ENCODE data around the gene SIGLEC1. TPM values are rescaled to one million over a fixed set of nuclear protein-coding genes. Genes with fewer than 3 reads are reported as not detected.

The SIGLEC1 gene
- total and polyA plus RNA-seq, 2 donors from 2014 or later, result 2.4 to 20.2 TPM

DNA sequence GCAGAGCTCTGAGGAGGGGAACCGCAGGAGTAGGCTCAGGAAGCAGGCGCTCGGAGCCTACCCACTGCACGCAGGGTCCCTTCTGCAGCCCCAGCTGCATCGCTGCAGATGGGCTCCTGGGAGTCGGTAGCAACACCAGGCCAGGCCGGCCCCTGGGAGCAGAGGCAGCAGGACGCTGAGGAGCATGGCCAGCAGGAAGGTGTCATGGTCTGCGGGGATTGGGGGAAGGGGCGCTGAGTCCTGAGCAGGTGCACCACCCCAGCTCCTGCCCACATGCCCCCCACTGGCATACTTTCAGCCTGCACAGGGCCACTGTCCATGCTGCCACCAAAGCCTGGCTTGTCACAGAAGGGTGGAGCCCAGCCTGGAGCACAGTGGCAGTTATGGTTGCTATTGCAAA, 41.5 kb downstream of the SIGLEC1 start:
- Histone ChIP-seq H3K27me3 (ENCODE audit: control insufficient read depth, insufficient read depth, low read length) (peaks cover 8% of the 10 kb centered on the region), H3K27ac (ENCODE audit: low read depth in 2 of 2, low read length in 2 of 2) (no peak overlapping the region), H3K4me3 (ENCODE audit: low read length in 3 of 3) (no peak overlapping the region), H3K9me3 (ENCODE audit: control insufficient read depth in 2 of 3, insufficient read depth in 1 of 3, low read length in 3 of 3) (no peaks in the 10 kb centered on the region), H3K9ac (ENCODE audit: low read length in 3 of 3) (no peak overlapping the region), H3K36me3 (ENCODE audit: control insufficient read depth in 2 of 3, insufficient read depth in 3 of 3, low read length in 3 of 3) (no peaks in the 10 kb centered on the region), H3K4me1 (ENCODE audit: control insufficient read depth in 2 of 3, insufficient read depth in 2 of 3, low read depth in 1 of 3, low read length in 3 of 3) (no peaks in the 10 kb centered on the region)
- FAIRE-seq, result no peak
- DNase-seq, result peak in 1 of 5 donors; percentile 66
- intact Hi-C loops (cut with DNase I), result no loop called here
- TF ChIP-seq, protein P1, sequence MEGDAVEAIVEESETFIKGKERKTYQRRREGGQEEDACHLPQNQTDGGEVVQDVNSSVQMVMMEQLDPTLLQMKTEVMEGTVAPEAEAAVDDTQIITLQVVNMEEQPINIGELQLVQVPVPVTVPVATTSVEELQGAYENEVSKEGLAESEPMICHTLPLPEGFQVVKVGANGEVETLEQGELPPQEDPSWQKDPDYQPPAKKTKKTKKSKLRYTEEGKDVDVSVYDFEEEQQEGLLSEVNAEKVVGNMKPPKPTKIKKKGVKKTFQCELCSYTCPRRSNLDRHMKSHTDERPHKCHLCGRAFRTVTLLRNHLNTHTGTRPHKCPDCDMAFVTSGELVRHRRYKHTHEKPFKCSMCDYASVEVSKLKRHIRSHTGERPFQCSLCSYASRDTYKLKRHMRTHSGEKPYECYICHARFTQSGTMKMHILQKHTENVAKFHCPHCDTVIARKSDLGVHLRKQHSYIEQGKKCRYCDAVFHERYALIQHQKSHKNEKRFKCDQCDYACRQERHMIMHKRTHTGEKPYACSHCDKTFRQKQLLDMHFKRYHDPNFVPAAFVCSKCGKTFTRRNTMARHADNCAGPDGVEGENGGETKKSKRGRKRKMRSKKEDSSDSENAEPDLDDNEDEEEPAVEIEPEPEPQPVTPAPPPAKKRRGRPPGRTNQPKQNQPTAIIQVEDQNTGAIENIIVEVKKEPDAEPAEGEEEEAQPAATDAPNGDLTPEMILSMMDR (IDR thresholded peaks at IDR 0.05; ENCODE audit: borderline replicate concordance, extremely low read depth, insufficient read depth), result no peak

DNA sequence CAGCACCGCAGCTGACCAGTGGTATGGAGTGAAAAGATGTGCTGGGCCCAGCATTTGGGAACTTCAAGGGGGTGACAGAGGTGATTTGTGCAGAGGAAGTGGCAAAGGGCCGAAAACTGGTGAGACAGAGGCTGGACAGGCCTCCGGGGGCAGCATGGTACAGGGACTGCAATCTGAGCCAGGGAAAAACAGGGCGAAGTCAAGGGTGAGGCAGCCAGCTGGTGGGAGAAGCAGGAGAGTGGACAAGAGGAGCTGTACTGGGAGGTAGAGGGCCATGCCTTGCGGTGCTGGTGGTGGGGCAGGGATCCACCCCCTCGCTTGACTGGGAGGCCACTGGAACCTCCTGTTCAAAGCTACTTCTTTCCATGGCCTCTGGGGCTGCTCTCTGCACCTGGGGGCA, 41.9 kb downstream of the SIGLEC1 start:
- FAIRE-seq (no peak), DNase-seq (peak in 4 of 5 donors; percentile 22 to 72 (median 65))
- Histone ChIP-seq H3K27ac (ENCODE audit: low read depth in 2 of 2, low read length in 2 of 2) (no peak overlapping the region), H3K4me1 (ENCODE audit: control insufficient read depth in 2 of 3, insufficient read depth in 2 of 3, low read depth in 1 of 3, low read length in 3 of 3) (no peaks in the 10 kb centered on the region), H3K9me3 (ENCODE audit: control insufficient read depth in 2 of 3, insufficient read depth in 1 of 3, low read length in 3 of 3) (no peaks in the 10 kb centered on the region), H3K27me3 (ENCODE audit: control insufficient read depth, insufficient read depth, low read length) (peaks cover 7% of the 10 kb centered on the region), H3K9ac (ENCODE audit: low read length in 3 of 3) (no peak overlapping the region), H3K4me3 (ENCODE audit: low read length in 3 of 3) (no peak overlapping the region), H3K36me3 (ENCODE audit: control insufficient read depth in 2 of 3, insufficient read depth in 3 of 3, low read length in 3 of 3) (no peaks in the 10 kb centered on the region)
- intact Hi-C loops (cut with DNase I), result no loop called here
- TF ChIP-seq, protein P1 (IDR thresholded peaks at IDR 0.05; ENCODE audit: borderline replicate concordance, extremely low read depth, insufficient read depth), result no peak

DNA sequence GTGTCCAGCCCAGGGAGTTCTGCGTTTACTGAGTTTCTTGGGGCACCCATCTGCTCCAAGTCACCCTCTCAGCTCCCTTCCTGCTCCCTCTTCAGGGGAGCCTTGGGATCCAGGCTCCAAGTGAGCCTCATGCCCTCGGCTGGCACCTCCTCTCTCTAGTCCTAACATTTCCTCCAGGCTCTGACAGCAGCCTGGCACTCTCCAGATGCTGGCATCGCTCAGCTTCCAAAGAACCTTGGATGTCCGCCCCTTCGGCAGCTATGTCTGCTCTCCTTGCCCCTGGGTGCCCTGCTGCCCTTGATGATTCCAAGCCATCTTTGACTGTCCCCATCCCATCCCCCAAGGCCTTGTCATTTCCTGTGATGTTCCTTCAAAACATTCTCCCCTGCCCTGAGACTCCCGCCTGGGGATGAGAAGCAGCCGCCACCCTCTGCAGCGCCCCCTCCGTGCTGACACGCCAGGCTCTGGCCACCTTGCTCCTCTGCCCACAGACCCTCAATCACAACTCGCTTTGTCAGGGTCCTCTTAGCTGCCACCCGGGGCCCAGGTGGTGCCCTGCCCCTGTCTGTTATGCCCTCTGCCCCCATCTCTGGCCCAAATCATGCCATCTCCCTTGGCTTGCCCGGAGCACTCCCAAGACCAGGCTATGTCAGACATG, 42.6 kb downstream of the SIGLEC1 start:
- DNase-seq, result peak in 1 of 5 donors; percentile 55
- Histone ChIP-seq H3K27me3 (ENCODE audit: control insufficient read depth, insufficient read depth, low read length) (peaks cover 7% of the 10 kb centered on the region), H3K9ac (ENCODE audit: low read length in 3 of 3) (no peak overlapping the region), H3K27ac (ENCODE audit: low read depth in 2 of 2, low read length in 2 of 2) (no peak overlapping the region), H3K4me3 (ENCODE audit: low read length in 3 of 3) (no peak overlapping the region), H3K4me1 (ENCODE audit: control insufficient read depth in 2 of 3, insufficient read depth in 2 of 3, low read depth in 1 of 3, low read length in 3 of 3) (no peaks in the 10 kb centered on the region), H3K9me3 (ENCODE audit: control insufficient read depth in 2 of 3, insufficient read depth in 1 of 3, low read length in 3 of 3) (no peaks in the 10 kb centered on the region), H3K36me3 (ENCODE audit: control insufficient read depth in 2 of 3, insufficient read depth in 3 of 3, low read length in 3 of 3) (no peaks in the 10 kb centered on the region)
- TF ChIP-seq, protein P1 (IDR thresholded peaks at IDR 0.05; ENCODE audit: borderline replicate concordance, extremely low read depth, insufficient read depth), result no peak
- intact Hi-C loops (cut with DNase I), result no loop called here
- no peak for FAIRE-seq
